Stimulated activated CD8-positive, alpha-beta memory T cell treated with anti-CD3 and anti-CD28 coated beads, Interleukin-7, amount 100 ng/mL, for 48 hours (primary cell): ENCODE data around the gene RAB25.
A peak's percentile ranks its signal among the peaks of the same experiment; 100 is the strongest.
"Not testable (repeated sequence)": the region's sequence is repeated elsewhere in the genome, so short reads cannot be mapped to it uniquely, and the experiment has no call there.

Source experiments
- DNase-seq, 2 donors: peaks; one replicate each; pipeline ENCODE4 v3.0.0-alpha.2; 2020; ENCODE audit warnings: low read depth in 1 of 2; ENCODE audit errors: extremely low read depth in 1 of 2

The RAB25 gene

GRCh38 chr1:156060937-156061636 lies at the start of gene RAB25:
RAB25 (plus strand) TSS chr1:156061160; CDS start chr1:156061401, 241 bp downstream.
- no peak for DNase-seq

- DNase-seq: no peak
Observed at GRCh38 chr1:156012051-156012817, 48.7 kb upstream of the RAB25 start.

GRCh38 chr1:156014829-156015228 lies 46.1 kb upstream of the RAB25 start:
- DNase-seq: no peak

GRCh38 chr1:156019946-156020292 lies 41.0 kb upstream of the RAB25 start:
- no peak for DNase-seq

GRCh38 chr1:156020293-156021092 lies 40.5 kb upstream of the RAB25 start, which contains the start of gene SSR2:
SSR2 (minus strand) TSS chr1:156020951; CDS start chr1:156020167, 784 bp downstream.
- DNase-seq: peak; percentile 67 to 84

- no peak for DNase-seq
Observed at GRCh38 chr1:156021093-156021428, 39.9 kb upstream of the RAB25 start.

- no peak for DNase-seq
Observed at GRCh38 chr1:156021954-156022353, 39.0 kb upstream of the RAB25 start.

GRCh38 chr1:156024801-156025200 lies 36.2 kb upstream of the RAB25 start:
- no peak for DNase-seq

- peak in 1 of 2 donors; percentile 17 for DNase-seq
Observed at GRCh38 chr1:156025876-156026275, 35.1 kb upstream of the RAB25 start.

GRCh38 chr1:156026588-156026987 lies 34.4 kb upstream of the RAB25 start:
- no peak for DNase-seq

GRCh38 chr1:156033011-156033410 lies 27.9 kb upstream of the RAB25 start:
- no peak for DNase-seq

- DNase-seq: not testable (repeated sequence)
Observed at GRCh38 chr1:156034991-156035390, 26.0 kb upstream of the RAB25 start.

- no peak for DNase-seq
Observed at GRCh38 chr1:156042828-156043227, 18.1 kb upstream of the RAB25 start.

GRCh38 chr1:156045076-156045475 lies 15.9 kb upstream of the RAB25 start:
- peak in 1 of 2 donors; percentile 11 for DNase-seq

- DNase-seq: no peak
Observed at GRCh38 chr1:156048663-156049258, 12.2 kb upstream of the RAB25 start.

- no peak for DNase-seq
Observed at GRCh38 chr1:156050376-156050775, 10.6 kb upstream of the RAB25 start.

- no peak for DNase-seq
Observed at GRCh38 chr1:156051011-156051725, 9.8 kb upstream of the RAB25 start.

GRCh38 chr1:156052862-156053767 lies 7.8 kb upstream of the RAB25 start:
- peak; percentile 45 to 47 for DNase-seq

- DNase-seq: peak; percentile 74 to 76
Observed at GRCh38 chr1:156053768-156054499, 7.0 kb upstream of the RAB25 start, which contains the start of gene UBQLN4. UBQLN4 (minus strand) TSS chr1:156053798; CDS start chr1:156053701, 97 bp downstream.
